Lower leg skin (tissue), 4 donors: ENCODE measurements around the gene SPAG5. TPM values are rescaled to one million over a fixed set of nuclear protein-coding genes. Genes with fewer than 3 reads are reported as not detected.

Source experiments
- DNase-seq, 2 donors: peaks; one replicate each; pipeline ENCODE4 v3.0.0-alpha.2; 2019; ENCODE audit warnings: low spot score in 2 of 2
- H3K4me3 ChIP-seq: fragments of 200-600 bp; sonication (generic); 2 replicates; pipeline ENCODE4 v1.5.1; 2017; ENCODE audit warnings: mild to moderate bottlenecking, low read depth; ENCODE audit not compliant: poor library complexity, severe bottlenecking
- POLR2A ChIP-seq, 2 donors: fragments of 450-650 bp; IDR thresholded peaks; one replicate each; pipeline ENCODE4 v1.6.1; 2016 to 2017; ENCODE audit warnings: antibody characterized with exemption in 2 of 2, mild to moderate bottlenecking in 1 of 2, moderate library complexity in 1 of 2
- whole genome bisulfite sequencing, 2 donors: methylation state at CpG; one replicate each; pipeline ENCODE4 v1.1.5; 2018; 5-methylcytosine and 5-hydroxymethylcytosine counted together
- intact Hi-C: fragments of 100-400 bp; cut with DNase I; formaldehyde crosslinking; loops from one replicate; pipeline ENCODE4 v1.15.0; 2023; ENCODE audit warnings: low total_unique reads
- total RNA-seq, 4 donors: library from RNA; depleted of rRNA; stranded (reverse); fragments of >200 nt; gene quantifications; one replicate each; pipeline ENCODE4 v1.1.0, GENCODE V29; 2016
- TF ChIP-seq, protein P1 (sequence below), 3 donors: fragments of 450-650 bp; IDR thresholded peaks; one replicate each; pipeline ENCODE4 v1.5.1; 2016; ENCODE audit warnings: antibody characterized with exemption in 3 of 3, mild to moderate bottlenecking in 3 of 3, moderate library complexity in 2 of 3

SPAG5 gene
- total RNA-seq, 4 donors from 2014 or later = 4.0 to 12.4 (median 7.7) TPM

DNA sequence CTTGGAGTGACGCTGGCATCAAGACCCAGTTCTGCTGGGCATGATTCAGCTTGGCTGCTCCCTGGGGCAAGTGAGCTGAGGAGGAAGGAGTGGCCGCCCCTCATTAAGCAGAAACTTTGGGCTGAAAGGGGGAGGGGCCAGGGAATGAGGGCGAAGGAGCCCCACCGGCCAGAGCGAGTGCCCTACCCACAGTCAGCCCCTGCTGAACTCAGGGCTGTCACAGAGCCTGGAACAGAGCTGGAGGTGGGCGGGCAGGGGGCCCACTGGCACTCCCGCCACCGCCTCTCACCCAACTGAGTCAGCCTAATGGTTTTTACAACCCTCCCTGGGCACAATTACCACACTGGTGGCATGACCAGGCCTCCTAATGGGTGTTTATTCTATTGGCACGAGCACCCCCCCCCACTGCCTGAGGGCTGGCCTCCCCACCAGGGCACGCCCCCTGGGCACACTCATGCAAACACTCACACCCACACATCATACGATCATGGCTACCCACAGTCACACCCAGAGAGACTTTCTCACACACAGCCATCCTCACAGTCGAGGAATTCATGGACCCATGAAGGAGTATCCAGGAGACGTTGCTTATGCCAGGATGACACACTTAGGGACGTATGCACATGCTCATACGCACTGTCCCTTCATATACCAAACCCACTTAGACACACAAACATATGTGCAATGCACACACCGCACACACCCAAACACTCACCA, 65.6 kb downstream of the SPAG5 start:
- DNase-seq = peak in 1 of 2 donors; percentile 40
- 48% methylated on average over 15 to 16 of the region's 16 CpGs for WGBS, 2 donors
- TF ChIP-seq, protein P1, sequence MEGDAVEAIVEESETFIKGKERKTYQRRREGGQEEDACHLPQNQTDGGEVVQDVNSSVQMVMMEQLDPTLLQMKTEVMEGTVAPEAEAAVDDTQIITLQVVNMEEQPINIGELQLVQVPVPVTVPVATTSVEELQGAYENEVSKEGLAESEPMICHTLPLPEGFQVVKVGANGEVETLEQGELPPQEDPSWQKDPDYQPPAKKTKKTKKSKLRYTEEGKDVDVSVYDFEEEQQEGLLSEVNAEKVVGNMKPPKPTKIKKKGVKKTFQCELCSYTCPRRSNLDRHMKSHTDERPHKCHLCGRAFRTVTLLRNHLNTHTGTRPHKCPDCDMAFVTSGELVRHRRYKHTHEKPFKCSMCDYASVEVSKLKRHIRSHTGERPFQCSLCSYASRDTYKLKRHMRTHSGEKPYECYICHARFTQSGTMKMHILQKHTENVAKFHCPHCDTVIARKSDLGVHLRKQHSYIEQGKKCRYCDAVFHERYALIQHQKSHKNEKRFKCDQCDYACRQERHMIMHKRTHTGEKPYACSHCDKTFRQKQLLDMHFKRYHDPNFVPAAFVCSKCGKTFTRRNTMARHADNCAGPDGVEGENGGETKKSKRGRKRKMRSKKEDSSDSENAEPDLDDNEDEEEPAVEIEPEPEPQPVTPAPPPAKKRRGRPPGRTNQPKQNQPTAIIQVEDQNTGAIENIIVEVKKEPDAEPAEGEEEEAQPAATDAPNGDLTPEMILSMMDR (IDR thresholded peaks at IDR 0.05) = no peak
- TF ChIP-seq POLR2A (IDR thresholded peaks at IDR 0.05) = no peak
- intact Hi-C loops = no loop called here
- H3K4me3 ChIP-seq = no peak overlapping the region

DNA sequence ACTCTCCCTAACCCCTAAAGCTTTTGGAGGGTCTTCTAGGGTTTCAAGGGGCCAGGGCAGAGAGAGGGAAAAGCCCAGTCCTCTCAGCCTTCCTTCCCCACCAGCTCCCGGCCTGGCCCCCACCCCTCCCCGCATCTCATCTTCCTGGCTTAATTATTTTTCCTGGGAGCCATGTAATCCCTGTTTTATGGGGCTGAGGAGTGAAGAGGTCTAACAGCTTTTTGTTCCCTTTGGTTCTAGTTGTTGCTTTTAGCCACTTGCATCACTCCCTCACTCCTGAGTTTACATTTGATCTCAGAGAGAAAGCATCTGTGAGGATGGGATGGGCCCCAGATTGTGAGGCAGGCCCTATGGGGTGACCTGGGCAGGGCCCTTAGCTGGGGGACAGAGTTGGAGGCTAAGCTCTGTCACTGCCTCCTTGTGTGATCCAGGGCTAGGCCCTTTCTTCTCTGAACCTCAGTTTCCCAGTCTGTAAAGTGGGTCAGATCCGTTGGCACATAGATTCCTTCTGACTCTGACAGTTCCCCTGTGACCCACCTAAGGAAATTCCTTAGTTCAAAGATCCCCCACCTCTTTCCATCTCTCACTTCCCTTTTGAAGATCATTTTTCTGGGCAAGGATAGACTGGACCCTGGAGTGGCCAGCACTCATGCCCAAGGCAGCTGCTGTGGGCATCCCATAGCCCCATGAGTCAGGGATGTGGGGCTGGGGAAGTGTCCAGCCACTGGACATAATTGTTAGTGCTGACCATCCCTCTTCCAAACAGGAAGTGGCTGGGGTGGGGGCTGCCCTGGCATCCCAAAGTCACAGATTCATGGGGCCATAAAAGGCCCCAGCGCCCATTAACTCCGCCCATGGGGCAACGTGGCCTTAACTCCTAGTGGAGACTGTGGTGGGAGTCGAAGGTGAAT, 66.5 kb downstream of the SPAG5 start:
- no peak for TF ChIP-seq POLR2A (IDR thresholded peaks at IDR 0.05)
- TF ChIP-seq, protein P1 (IDR thresholded peaks at IDR 0.05) = no peak
- DNase-seq = no peak
- intact Hi-C loops = no loop called here
- 52 to 66% methylated on average over 7 of the region's 7 CpGs for WGBS, 2 donors
- no peak overlapping the region for H3K4me3 ChIP-seq

DNA sequence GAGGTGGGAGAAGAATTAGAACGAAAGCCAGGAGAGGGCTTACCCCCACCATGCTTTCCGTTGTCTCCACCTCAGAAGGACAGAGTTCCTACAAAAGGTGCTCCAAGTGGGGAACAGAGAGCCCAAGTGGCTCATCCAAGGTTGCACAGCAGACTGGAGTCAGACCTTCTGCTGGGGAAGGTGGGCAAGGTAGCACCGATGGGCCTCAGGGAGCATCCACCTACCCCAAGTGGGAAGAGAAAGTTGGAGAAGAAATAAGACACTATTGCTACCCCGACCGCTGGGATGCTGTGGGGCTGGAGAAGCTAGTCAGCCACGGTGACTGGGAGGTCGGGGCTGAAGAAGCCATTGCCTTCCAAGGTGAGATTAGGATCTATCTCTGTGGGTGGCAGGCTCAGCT, 67.9 kb downstream of the SPAG5 start:
- no peak for DNase-seq
- WGBS, 2 donors = 68 to 69% methylated on average over 7 of the region's 7 CpGs
- intact Hi-C loops = no loop called here
- TF ChIP-seq, protein P1 (IDR thresholded peaks at IDR 0.05) = no peak
- no peak for TF ChIP-seq POLR2A (IDR thresholded peaks at IDR 0.05)
- no peak overlapping the region for H3K4me3 ChIP-seq

DNA sequence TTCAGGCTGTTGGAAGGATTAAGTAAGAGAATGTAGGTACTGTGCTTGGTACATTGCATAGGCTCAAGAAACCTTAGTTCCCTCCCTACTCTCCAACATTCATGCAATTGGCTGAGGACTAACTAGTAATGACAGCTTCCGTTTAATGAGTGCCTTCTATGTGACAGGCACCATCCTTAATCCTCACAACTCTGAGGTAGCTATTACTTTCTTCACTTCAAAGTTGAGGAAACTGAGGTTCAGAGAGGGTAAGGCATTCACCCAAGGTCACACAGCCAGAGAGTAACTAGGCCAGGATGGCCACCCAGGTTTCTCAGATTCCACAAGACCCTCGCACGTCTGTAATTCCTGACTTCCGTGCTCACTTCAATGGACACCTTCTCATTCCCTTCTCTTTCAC, 68.6 kb downstream of the SPAG5 start:
- no peak for DNase-seq
- intact Hi-C loops = no loop called here
- WGBS, 2 donors = 80 to 86% methylated on average over 4 of the region's 4 CpGs
- H3K4me3 ChIP-seq = no peak overlapping the region
- TF ChIP-seq, protein P1 (IDR thresholded peaks at IDR 0.05) = no peak
- TF ChIP-seq POLR2A (IDR thresholded peaks at IDR 0.05) = no peak

DNA sequence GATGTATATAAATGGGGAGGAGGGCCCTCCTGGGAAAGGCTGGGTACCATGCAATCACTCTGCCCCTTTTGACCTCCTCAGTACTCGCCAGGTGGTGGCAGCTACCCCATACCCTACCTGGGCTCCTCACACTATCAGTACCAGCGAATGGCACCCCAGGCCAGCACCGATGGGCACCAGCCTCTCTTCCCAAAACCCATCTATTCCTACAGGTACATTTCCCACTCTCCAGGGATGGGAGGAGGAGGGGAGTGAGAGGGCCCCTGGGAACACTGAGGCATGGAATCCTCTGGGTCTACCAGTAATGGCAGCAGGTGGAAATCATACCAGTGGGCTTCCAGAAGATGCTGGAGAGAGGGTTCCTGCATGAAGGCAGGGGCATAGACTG, 69.8 kb downstream of the SPAG5 start:
- 92 to 97% methylated on average over 3 of the region's 3 CpGs for WGBS, 2 donors
- TF ChIP-seq, protein P1 (IDR thresholded peaks at IDR 0.05) = no peak
- intact Hi-C loops = no loop called here
- no peak overlapping the region for H3K4me3 ChIP-seq
- DNase-seq = no peak
